22Rv1 (cell line): Measurements from ENCODE around the gene WFIKKN1.
A peak's percentile ranks its signal among the peaks of the same experiment; 100 is the strongest.

ENCODE experiments used
- H3K27ac ChIP-seq: fragments of 450-650 bp; 2 replicates; pipeline ENCODE4 v1.5.1; 2017
- ZFX ChIP-seq: fragments of 450-650 bp; IDR thresholded peaks from 2 replicates; pipeline ENCODE4 v1.6.1; 2017; ENCODE audit warnings: antibody characterized with exemption, borderline replicate concordance
- TF ChIP-seq, protein P1 (sequence below): fragments of 450-650 bp; IDR thresholded peaks from 2 replicates; pipeline ENCODE4 v1.5.1; 2017; ENCODE audit warnings: mild to moderate bottlenecking

Gene WFIKKN1

DNA sequence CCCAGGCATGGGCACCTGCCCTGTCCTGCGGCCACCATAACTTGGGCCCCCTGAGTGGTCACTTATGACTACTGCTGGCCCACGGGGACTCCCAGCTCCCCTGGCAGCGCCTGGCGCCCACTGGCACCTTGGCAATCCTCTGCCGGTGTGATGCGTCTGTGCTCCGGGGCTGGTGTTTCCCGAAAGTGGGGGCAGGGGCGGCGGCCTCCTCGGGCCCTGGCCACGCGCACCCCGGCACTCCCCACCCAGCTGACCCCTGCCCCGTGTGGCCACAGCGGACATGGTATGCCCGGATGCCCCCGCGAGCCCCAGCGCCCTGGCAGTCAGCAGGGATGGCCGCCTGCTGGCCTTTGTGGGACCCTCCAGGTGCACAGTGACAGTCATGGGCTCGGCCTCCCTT, 26.7 kb downstream of the WFIKKN1 start:
- TF ChIP-seq ZFX = no peak
- TF ChIP-seq, protein P1, sequence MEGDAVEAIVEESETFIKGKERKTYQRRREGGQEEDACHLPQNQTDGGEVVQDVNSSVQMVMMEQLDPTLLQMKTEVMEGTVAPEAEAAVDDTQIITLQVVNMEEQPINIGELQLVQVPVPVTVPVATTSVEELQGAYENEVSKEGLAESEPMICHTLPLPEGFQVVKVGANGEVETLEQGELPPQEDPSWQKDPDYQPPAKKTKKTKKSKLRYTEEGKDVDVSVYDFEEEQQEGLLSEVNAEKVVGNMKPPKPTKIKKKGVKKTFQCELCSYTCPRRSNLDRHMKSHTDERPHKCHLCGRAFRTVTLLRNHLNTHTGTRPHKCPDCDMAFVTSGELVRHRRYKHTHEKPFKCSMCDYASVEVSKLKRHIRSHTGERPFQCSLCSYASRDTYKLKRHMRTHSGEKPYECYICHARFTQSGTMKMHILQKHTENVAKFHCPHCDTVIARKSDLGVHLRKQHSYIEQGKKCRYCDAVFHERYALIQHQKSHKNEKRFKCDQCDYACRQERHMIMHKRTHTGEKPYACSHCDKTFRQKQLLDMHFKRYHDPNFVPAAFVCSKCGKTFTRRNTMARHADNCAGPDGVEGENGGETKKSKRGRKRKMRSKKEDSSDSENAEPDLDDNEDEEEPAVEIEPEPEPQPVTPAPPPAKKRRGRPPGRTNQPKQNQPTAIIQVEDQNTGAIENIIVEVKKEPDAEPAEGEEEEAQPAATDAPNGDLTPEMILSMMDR = no peak
- H3K27ac ChIP-seq = no peak overlapping the region

DNA sequence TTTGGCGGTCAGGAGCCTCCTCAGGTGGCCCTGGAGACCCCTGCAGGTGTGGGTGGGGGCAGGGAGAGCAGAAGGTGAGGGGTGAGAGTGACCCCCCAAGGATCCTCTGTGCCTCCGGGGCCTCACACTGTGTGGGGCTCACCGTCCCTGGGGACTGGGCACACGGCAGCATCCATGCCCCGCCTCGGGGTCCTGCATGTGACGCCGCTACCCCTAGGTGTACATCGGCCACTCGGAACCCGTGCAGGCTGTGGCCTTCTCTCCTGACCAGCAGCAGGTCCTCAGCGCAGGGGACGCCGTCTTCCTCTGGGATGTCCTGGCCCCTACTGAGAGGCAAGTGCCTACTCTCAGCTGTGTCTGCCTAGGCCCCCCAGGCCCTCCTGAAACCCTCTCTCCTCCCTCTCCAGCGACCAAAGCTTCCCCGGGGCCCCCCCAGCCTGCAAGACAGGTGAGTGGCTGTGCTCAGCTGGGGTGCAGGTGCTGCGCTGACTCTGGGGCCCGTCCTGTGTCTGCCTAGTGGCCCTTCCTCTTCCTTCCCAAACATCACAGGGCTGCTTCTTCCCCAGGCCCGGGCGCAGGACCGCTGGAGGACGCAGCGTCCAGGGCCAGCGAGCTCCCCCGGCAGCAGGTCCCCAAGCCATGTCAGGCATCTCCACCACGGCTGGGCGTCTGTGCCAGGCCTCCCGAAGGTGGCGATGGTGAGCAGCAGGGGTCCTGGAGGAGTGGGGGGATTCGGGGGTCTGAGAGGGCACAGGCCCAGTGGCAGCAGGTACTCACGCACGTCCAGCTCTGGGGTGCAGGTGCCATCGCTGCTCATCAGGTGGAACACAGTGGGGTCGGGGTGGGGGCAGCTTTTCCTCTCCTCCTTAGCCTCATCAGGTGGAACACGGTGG, 28.1 kb downstream of the WFIKKN1 start:
- TF ChIP-seq, protein P1 = 0 out of 2 replicates have a peak, but pooled peaks have one; percentile 16
- TF ChIP-seq ZFX = no peak
- H3K27ac ChIP-seq = no peak overlapping the region

DNA sequence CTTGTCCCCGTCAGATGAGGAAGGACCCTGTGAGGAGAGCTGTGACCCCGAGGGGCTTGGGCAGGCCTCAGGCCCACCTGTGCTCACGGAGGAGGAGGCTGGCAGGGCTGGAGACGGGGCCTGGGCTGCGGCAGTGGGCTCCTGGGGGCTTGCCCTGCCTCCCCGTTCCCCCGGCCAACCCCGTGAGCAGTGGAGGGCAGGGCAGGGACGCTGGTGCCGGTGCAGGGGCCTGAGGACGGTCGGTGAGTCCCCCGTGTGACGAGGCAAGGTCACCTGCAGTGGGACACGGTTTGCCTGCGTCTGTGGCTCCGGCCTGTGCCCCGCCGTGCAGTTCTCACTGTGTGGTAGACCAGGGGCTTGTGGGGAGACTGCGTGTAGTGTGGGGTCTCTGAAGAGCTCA, 28.8 kb downstream of the WFIKKN1 start:
- peak overlapping the region; percentile 65 for H3K27ac ChIP-seq
- TF ChIP-seq, protein P1 = no peak
- TF ChIP-seq ZFX = no peak

DNA sequence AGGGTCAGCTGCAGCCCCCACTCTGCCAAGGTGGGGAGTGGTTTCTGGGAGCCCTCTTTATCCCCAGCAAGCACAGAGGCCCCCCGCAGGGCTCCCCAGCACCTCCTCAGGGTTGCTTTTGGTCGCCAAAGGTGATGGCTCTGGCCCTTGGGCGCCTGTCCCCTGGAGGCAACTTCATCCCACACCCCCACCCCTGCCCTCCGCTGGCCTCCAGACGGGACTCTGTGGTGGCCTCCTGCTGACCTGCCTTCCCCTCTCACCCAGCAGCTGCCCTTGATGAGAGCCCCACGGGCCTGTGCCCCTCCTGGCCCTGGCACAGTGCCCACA, 29.3 kb downstream of the WFIKKN1 start:
- TF ChIP-seq ZFX = no peak
- TF ChIP-seq, protein P1 = no peak
- peak overlapping the region; percentile 65 for H3K27ac ChIP-seq

DNA sequence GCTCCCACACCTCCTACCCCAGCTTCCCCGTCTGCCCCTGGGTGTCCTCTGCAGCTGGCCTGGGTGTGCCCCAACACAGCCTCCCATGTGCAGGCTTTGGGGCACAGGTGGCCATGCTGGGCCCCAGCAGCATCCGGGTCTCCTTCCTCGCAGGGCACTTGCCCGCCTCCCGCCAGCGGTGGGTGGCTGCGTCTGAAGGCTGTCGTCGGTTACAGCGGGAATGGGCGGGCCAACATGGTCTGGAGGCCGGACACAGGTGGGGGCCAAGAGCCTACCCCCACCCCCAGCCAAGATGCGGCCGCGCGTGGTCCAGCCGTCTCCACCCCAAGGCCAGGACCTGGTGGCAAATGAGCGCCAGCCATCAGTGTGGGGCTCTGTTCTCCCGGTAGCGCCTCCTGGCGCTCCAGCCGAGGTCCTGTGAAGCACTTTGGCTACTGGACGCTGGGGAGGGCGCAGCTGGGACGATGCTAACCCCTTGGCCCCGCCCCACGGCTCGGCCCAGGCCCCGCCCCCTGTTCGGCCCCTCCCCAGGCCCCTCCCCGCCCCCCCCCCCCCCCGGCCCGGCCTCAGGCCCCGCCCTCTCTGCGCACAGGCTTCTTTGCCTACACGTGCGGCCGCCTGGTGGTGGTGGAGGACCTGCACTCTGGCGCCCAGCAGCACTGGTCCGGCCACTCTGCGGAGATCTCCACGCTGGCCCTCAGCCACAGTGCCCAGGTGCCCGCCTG, 29.8 kb downstream of the WFIKKN1 start:
- H3K27ac ChIP-seq = peak overlapping the region; percentile 65

DNA sequence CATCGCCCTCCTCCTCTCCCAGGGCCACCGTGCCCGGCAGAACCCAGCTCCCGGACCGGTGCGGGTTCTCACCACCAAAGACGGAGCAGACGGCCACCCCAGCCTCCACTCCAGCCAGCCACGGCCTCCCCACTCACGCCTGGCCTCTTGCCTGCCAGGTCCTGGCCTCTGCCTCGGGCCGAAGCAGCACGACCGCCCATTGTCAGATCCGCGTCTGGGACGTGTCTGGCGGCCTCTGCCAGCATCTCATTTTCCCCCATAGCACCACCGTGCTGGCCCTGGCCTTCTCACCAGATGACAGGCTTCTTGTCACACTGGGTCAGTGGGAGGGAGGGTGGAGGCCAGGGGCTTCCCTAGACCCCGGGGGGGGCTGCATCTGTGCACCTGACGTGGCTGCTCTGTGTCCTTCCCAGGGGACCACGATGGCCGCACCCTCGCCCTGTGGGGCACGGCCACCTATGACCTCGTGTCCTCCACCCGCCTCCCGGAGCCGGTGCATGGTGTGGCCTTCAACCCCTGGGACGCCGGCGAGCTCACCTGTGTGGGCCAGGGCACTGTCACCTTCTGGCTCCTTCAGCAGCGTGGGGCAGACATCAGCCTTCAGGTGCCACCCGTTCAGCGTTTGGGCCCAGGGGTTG, 30.5 kb downstream of the WFIKKN1 start:
- TF ChIP-seq, protein P1 = no peak
- no peak for TF ChIP-seq ZFX
- H3K27ac ChIP-seq = peak overlapping the region; percentile 65

More for the DNA sequence above, 29.8 kb downstream of the WFIKKN1 start:
- TF ChIP-seq, protein P1 = peak; percentile 84
- no peak for TF ChIP-seq ZFX
